Measurements from ENCODE around the gene PPWD1. TPM values are rescaled to one million over a fixed set of nuclear protein-coding genes. Genes with fewer than 3 reads are reported as not detected.
"Not testable (repeated sequence)": the region's sequence is repeated elsewhere in the genome, so short reads cannot be mapped to it uniquely, and the experiment has no call there.

Gene PPWD1
- total RNA-seq, 1 experiment from 2014 or later, result 44.5 TPM

GRCh38 chr5:65612298-65612907, 49.3 kb downstream of the PPWD1 start:
- Histone ChIP-seq H3K36me3 (ENCODE audit: control insufficient read depth, insufficient read depth, low read length) (peaks cover 1% of the 10 kb centered on the region), H3K4me1 (peaks cover 34% of the 10 kb centered on the region), H3K4me3 (ENCODE audit: low read depth, low read length) (no peak overlapping the region), H3K27me3 (replicated peaks; ENCODE audit: control insufficient read depth, insufficient read depth, low read length) (no peaks in the 10 kb centered on the region), H3K9me3 (no peaks in the 10 kb centered on the region)
- Mint-ChIP-seq H3K27ac (ENCODE audit: unreplicated experiment) (peak overlapping the region; percentile 56), H3K4me3 (ENCODE audit: unreplicated experiment) (peak overlapping the region; percentile 49), H3K27me3 (ENCODE audit: insufficient read depth, unreplicated experiment) (no peaks in the 10 kb centered on the region), H3K36me3 (ENCODE audit: insufficient read depth, unreplicated experiment) (peaks cover 38% of the 10 kb centered on the region), H3K4me1 (ENCODE audit: low read depth, unreplicated experiment) (peaks cover 25% of the 10 kb centered on the region), H3K9me3 (ENCODE audit: unreplicated experiment) (no peaks in the 10 kb centered on the region)
- CTCF ChIA-PET, result no interaction called here
- POLR2A ChIA-PET, result interaction anchor here (1.3 to 1.9 kb wide), 2 partner anchors 11 to 13 kb away, joined by 4 to 6 read pairs; partner anchors contain the start of gene TRIM23
- peak in 1 of 2 experiments; percentile 8 for DNase-seq
- no TSS peak for BruUV-seq (replicated peaks)
- TF ChIP-seq, protein P1, sequence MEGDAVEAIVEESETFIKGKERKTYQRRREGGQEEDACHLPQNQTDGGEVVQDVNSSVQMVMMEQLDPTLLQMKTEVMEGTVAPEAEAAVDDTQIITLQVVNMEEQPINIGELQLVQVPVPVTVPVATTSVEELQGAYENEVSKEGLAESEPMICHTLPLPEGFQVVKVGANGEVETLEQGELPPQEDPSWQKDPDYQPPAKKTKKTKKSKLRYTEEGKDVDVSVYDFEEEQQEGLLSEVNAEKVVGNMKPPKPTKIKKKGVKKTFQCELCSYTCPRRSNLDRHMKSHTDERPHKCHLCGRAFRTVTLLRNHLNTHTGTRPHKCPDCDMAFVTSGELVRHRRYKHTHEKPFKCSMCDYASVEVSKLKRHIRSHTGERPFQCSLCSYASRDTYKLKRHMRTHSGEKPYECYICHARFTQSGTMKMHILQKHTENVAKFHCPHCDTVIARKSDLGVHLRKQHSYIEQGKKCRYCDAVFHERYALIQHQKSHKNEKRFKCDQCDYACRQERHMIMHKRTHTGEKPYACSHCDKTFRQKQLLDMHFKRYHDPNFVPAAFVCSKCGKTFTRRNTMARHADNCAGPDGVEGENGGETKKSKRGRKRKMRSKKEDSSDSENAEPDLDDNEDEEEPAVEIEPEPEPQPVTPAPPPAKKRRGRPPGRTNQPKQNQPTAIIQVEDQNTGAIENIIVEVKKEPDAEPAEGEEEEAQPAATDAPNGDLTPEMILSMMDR (IDR thresholded peaks at IDR 0.05; ENCODE audit: insufficient read depth in 1 of 2, low read depth in 1 of 2, low read length in 1 of 2, severe bottlenecking in 1 of 2, unreplicated experiment in 1 of 2), result no peak
- intact Hi-C loops (cut with micrococcal nuclease; ENCODE audit: unreplicated experiment), result no loop called here

DNA sequence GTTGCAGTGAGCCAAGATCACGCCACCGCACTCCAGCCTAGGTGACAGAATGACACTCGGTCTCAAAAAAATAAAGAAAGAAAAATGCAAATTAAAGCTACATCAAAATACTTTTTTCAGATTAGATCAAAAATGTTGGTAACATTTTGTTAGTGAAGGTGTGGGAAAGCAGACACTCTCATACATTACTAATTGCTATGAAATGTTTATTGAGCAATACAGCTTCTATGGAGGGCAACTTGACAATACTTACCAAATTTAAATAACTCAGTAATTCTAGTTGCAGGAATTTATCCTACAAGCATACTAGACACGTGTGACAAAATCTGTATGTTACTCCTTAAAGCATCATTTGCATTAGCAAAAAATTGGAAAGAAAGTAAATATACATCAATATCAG, 56.9 kb downstream of the PPWD1 start:
- Mint-ChIP-seq H3K27me3 (ENCODE audit: insufficient read depth, unreplicated experiment) (no peaks in the 10 kb centered on the region), H3K27ac (ENCODE audit: unreplicated experiment) (no peak overlapping the region), H3K36me3 (ENCODE audit: insufficient read depth, unreplicated experiment) (peaks cover 8% of the 10 kb centered on the region), H3K4me1 (ENCODE audit: low read depth, unreplicated experiment) (no peaks in the 10 kb centered on the region), H3K9me3 (ENCODE audit: unreplicated experiment) (no peaks in the 10 kb centered on the region), H3K4me3 (ENCODE audit: unreplicated experiment) (no peak overlapping the region)
- CTCF ChIA-PET, result no interaction called here
- H3K27me3 ChIP-seq (replicated peaks; ENCODE audit: control insufficient read depth, insufficient read depth, low read length), result no peaks in the 10 kb centered on the region
- BruUV-seq (replicated peaks), result no TSS peak
- no peaks in the 10 kb centered on the region for H3K9me3 ChIP-seq
- POLR2A ChIA-PET, result no interaction called here
- H3K4me3 ChIP-seq (ENCODE audit: low read depth, low read length), result no peak overlapping the region
- H3K4me1 ChIP-seq, result no peaks in the 10 kb centered on the region
- peaks cover 1% of the 10 kb centered on the region; the same call in 1 of the 2 replicates for H3K36me3 ChIP-seq (ENCODE audit: control insufficient read depth, insufficient read depth, low read length)
- TF ChIP-seq, protein P1 (IDR thresholded peaks at IDR 0.05; ENCODE audit: insufficient read depth in 1 of 2, low read depth in 1 of 2, low read length in 1 of 2, severe bottlenecking in 1 of 2, unreplicated experiment in 1 of 2), result no peak
- intact Hi-C loops (cut with micrococcal nuclease; ENCODE audit: unreplicated experiment), result loop anchor here (5.0 kb wide), 1 partner anchor 102 kb away; the partner anchor contains the start of genes NLN and SGTB
- no peak for DNase-seq

GRCh38 chr5:65621961-65622360, 58.9 kb downstream of the PPWD1 start:
- BruUV-seq (replicated peaks); H3K9me3 ChIP-seq; POLR2A ChIA-PET; H3K4me3 Mint-ChIP-seq (ENCODE audit: unreplicated experiment); H3K4me1 Mint-ChIP-seq (ENCODE audit: low read depth, unreplicated experiment); H3K27ac Mint-ChIP-seq (ENCODE audit: unreplicated experiment); H3K9me3 Mint-ChIP-seq (ENCODE audit: unreplicated experiment); H3K36me3 Mint-ChIP-seq (ENCODE audit: insufficient read depth, unreplicated experiment); H3K4me1 ChIP-seq; DNase-seq; CTCF ChIA-PET; H3K4me3 ChIP-seq (ENCODE audit: low read depth, low read length); H3K36me3 ChIP-seq (ENCODE audit: control insufficient read depth, insufficient read depth, low read length); H3K27me3 ChIP-seq (replicated peaks; ENCODE audit: control insufficient read depth, insufficient read depth, low read length); H3K27me3 Mint-ChIP-seq (ENCODE audit: insufficient read depth, unreplicated experiment): not testable (repeated sequence)
- intact Hi-C loops (cut with micrococcal nuclease; ENCODE audit: unreplicated experiment), result loop anchor here (5.0 kb wide), 1 partner anchor 100 kb away; the partner anchor contains the start of genes NLN and SGTB

Measured in Caco-2 (cell line).